OCI-LY1 (cell line): ENCODE measurements around the gene TMPRSS11F.

ENCODE experiments used
- H2AFZ ChIP-seq: fragments of 200-600 bp; sonication (generic), shearing (Covaris generic); 2 replicates; pipeline ENCODE4 v1.6.0; 2014; ENCODE audit warnings: antibody characterized with exemption, mild to moderate bottlenecking, low read length
- H3F3A ChIP-seq: fragments of 200-600 bp; sonication (generic), shearing (Covaris generic); 2 replicates; pipeline ENCODE4 v1.6.0; 2014; ENCODE audit warnings: mild to moderate bottlenecking, antibody characterized with exemption, low read length, moderate library complexity; ENCODE audit not compliant: insufficient read depth
- H3K27ac ChIP-seq: fragments of 200-600 bp; sonication (generic); 2 replicates; pipeline ENCODE4 v1.5.1; 2014; ENCODE audit warnings: low read length, mixed run types, mild to moderate bottlenecking, low read depth; ENCODE audit not compliant: poor library complexity, severe bottlenecking
- H3K27me3 ChIP-seq: fragments of 200-600 bp; sonication (generic); 2 replicates; pipeline ENCODE4 v1.6.0; 2014; ENCODE audit warnings: antibody characterized with exemption, mild to moderate bottlenecking, low read length, moderate library complexity; ENCODE audit not compliant: insufficient read depth
- H3K36me3 ChIP-seq: fragments of 200-600 bp; sonication (generic); 2 replicates; pipeline ENCODE4 v1.6.1; 2014; ENCODE audit warnings: mild to moderate bottlenecking, antibody characterized with exemption, low read length, moderate library complexity, mixed read lengths; ENCODE audit not compliant: insufficient read depth
- H3K4me1 ChIP-seq: fragments of 200-600 bp; sonication (generic); 2 replicates; pipeline ENCODE4 v1.5.1; 2014; ENCODE audit warnings: mild to moderate bottlenecking, low read length, moderate library complexity; ENCODE audit not compliant: insufficient read depth, severe bottlenecking
- H3K4me2 ChIP-seq: fragments of 200-600 bp; sonication (generic), shearing (Covaris generic); 2 replicates; pipeline ENCODE4 v1.6.1; 2014; ENCODE audit warnings: low read length
- H3K4me3 ChIP-seq: fragments of 200-600 bp; sonication (generic); 2 replicates; pipeline ENCODE4 v1.5.1; 2014; ENCODE audit warnings: low read length, low read depth, mild to moderate bottlenecking, mixed read lengths; ENCODE audit not compliant: poor library complexity, severe bottlenecking
- H3K79me2 ChIP-seq: fragments of 200-600 bp; shearing (Covaris generic); 2 replicates; pipeline ENCODE4 v1.6.1; 2016; ENCODE audit warnings: mixed run types, low read length, mixed read lengths; ENCODE audit not compliant: insufficient read depth
- H3K9ac ChIP-seq: fragments of 200-600 bp; sonication (generic), shearing (Covaris generic); 2 replicates; pipeline ENCODE4 v1.6.1; 2014; ENCODE audit warnings: mild to moderate bottlenecking, low read length, mixed read lengths
- H3K9me2 ChIP-seq: fragments of 200-600 bp; sonication (generic), shearing (Covaris generic); 2 replicates; pipeline ENCODE4 v1.6.1; 2014; ENCODE audit warnings: low read depth, mild to moderate bottlenecking, low read length, mixed read lengths
- H3K9me3 ChIP-seq: fragments of 200-600 bp; shearing (Covaris generic); 2 replicates; pipeline ENCODE4 v1.6.1; 2014; ENCODE audit warnings: low read length, mixed read lengths
- H4K20me1 ChIP-seq: fragments of 200-600 bp; sonication (generic), shearing (Covaris generic); 2 replicates; pipeline ENCODE4 v1.6.0; 2016; ENCODE audit warnings: mild to moderate bottlenecking, low read length; ENCODE audit not compliant: insufficient read depth
- EZH2 ChIP-seq: fragments of 200-600 bp; sonication (generic), shearing (Covaris generic); IDR thresholded peaks from 2 replicates; pipeline ENCODE4 v1.8.0; 2017; ENCODE audit warnings: borderline replicate concordance, mixed run types, mild to moderate bottlenecking, antibody characterized with exemption, low read length, moderate library complexity, mixed read lengths
- TF ChIP-seq, protein P1 (sequence below): fragments of 200-600 bp; sonication (generic), shearing (Covaris generic); IDR thresholded peaks from 2 replicates; pipeline ENCODE4 v1.5.1; 2017; ENCODE audit warnings: mild to moderate bottlenecking, antibody characterized with exemption, low read length, moderate library complexity, mixed read lengths

The TMPRSS11F gene

DNA sequence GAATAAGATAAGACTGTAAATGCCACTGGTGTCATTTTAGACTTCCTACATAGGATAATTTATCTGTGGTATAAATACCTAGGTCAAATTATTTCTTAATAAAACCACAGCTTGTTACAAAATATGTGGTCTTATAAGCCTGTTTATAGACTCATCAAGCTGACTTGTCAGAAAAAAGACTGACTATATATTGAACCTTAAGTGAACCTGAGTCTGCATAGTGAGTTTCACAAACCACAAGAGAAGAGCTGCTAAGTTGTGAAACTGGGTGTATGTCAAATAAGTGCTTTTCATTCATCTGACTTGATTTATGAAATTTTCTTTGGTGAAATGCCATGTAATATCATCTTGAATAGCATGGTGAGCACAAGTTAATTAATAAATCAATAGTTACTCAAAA lies 118.0 kb downstream of the TMPRSS11F start:
- Histone ChIP-seq H3K9me3 (no peaks in the 10 kb centered on the region), H3K9me2 (no peaks in the 10 kb centered on the region), H3K4me3 (no peak overlapping the region), H4K20me1 (no peaks in the 10 kb centered on the region), H3K27ac (no peak overlapping the region), H3F3A (no peaks in the 10 kb centered on the region), H3K27me3 (no peaks in the 10 kb centered on the region), H3K79me2 (no peaks in the 10 kb centered on the region), H3K4me1 (no peaks in the 10 kb centered on the region), H2AFZ (no peak overlapping the region), H3K4me2 (no peak overlapping the region), H3K36me3 (no peaks in the 10 kb centered on the region), H3K9ac (no peak overlapping the region)
- TF ChIP-seq, protein P1, sequence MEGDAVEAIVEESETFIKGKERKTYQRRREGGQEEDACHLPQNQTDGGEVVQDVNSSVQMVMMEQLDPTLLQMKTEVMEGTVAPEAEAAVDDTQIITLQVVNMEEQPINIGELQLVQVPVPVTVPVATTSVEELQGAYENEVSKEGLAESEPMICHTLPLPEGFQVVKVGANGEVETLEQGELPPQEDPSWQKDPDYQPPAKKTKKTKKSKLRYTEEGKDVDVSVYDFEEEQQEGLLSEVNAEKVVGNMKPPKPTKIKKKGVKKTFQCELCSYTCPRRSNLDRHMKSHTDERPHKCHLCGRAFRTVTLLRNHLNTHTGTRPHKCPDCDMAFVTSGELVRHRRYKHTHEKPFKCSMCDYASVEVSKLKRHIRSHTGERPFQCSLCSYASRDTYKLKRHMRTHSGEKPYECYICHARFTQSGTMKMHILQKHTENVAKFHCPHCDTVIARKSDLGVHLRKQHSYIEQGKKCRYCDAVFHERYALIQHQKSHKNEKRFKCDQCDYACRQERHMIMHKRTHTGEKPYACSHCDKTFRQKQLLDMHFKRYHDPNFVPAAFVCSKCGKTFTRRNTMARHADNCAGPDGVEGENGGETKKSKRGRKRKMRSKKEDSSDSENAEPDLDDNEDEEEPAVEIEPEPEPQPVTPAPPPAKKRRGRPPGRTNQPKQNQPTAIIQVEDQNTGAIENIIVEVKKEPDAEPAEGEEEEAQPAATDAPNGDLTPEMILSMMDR: no peak
- no peak for TF ChIP-seq EZH2
